Prostate gland (tissue), 2 donors: ENCODE data around the gene RNF4.

Source experiments
- CTCF ChIP-seq, 4 experiments: fragments of 200-600 bp in 2 of 4; fragments of 450-650 bp in 2 of 4; sonication (generic) in 2 of 4; IDR thresholded peaks; 1 replicate in 3 of 4; 2 replicates in 1 of 4; pipeline ENCODE4 v1.5.1; 2016 to 2019; ENCODE audit warnings: antibody characterized with exemption in 4 of 4, mild to moderate bottlenecking in 2 of 4, moderate library complexity in 2 of 4
- POLR2A ChIP-seq: fragments of 450-650 bp; IDR thresholded peaks from one replicate; pipeline ENCODE4 v1.6.1; 2016; ENCODE audit warnings: antibody characterized with exemption, mild to moderate bottlenecking
- POLR2AphosphoS5 ChIP-seq: sonication (generic); formaldehyde crosslinking; IDR thresholded peaks from one replicate; pipeline ENCODE4 v1.6.1; 2017; ENCODE audit warnings: antibody characterized with exemption

GRCh38 chr4:2537011-2537830 lies 68.3 kb downstream of the RNF4 start:
- TF ChIP-seq CTCF (IDR thresholded peaks at IDR 0.05) (peak in 1 of 4 experiments; percentile 17), POLR2A (no peak), POLR2AphosphoS5 (peak; percentile 22)
